ENCODE results near the gene TMEM117. TPM values are rescaled to one million over a fixed set of nuclear protein-coding genes. Genes with fewer than 3 reads are reported as not detected.

The TMEM117 gene
- total and polyA plus RNA-seq, 4 experiments from 2014 or later: 3.0 to 4.7 (median 3.8) TPM

GRCh38 chr12:44428825-44429224 is 592.9 kb downstream of the TMEM117 start:
- DNase-seq: no peak
- no peak overlapping the region for H3K4me3 Mint-ChIP-seq
- H3K9me3 Mint-ChIP-seq: peaks cover 0 to 3% (median 0%) of the 10 kb centered on the region in 8 donors
- ChIA-PET POLR2A (ENCODE audit: partially characterized antibody) (no interaction called here), CTCF (ENCODE audit: partially characterized antibody) (no interaction called here)
- H3K4me3 ChIP-seq (ENCODE audit: low read length in 2 of 2): no peak overlapping the region
- peaks cover 3 to 4% of the 10 kb centered on the region in 2 donors for H3K27me3 Mint-ChIP-seq
- no peak overlapping the region for H3K27ac ChIP-seq (ENCODE audit: low read depth, low read length)
- no peaks in the 10 kb centered on the region for H3K9me3 ChIP-seq (ENCODE audit: control insufficient read depth in 1 of 2, low read length in 2 of 2)
- H3K27me3 ChIP-seq (ENCODE audit: insufficient read depth, low read length): no peaks in the 10 kb centered on the region
- no peaks in the 10 kb centered on the region for H3K36me3 Mint-ChIP-seq
- intact Hi-C loops (cut with micrococcal nuclease): no loop called here
- no peaks in the 10 kb centered on the region for H3K36me3 ChIP-seq (ENCODE audit: insufficient read depth, low read length)
- no peaks in the 10 kb centered on the region for H3K4me1 Mint-ChIP-seq
- H3K27ac Mint-ChIP-seq: no peak overlapping the region
- no peaks in the 10 kb centered on the region for H3K4me1 ChIP-seq (ENCODE audit: insufficient read depth, low read length)

GRCh38 chr12:44431647-44432343 is 595.9 kb downstream of the TMEM117 start:
- H3K27ac Mint-ChIP-seq: no peak overlapping the region
- intact Hi-C loops (cut with micrococcal nuclease): no loop called here
- no peaks in the 10 kb centered on the region for H3K4me1 ChIP-seq (ENCODE audit: insufficient read depth, low read length)
- H3K27me3 Mint-ChIP-seq: peaks cover 1 to 6% of the 10 kb centered on the region in 2 donors
- DNase-seq: no peak
- H3K9me3 ChIP-seq (ENCODE audit: control insufficient read depth in 1 of 2, low read length in 2 of 2): no peaks in the 10 kb centered on the region
- H3K36me3 Mint-ChIP-seq: no peaks in the 10 kb centered on the region
- no peaks in the 10 kb centered on the region for H3K4me1 Mint-ChIP-seq
- ChIA-PET CTCF (ENCODE audit: partially characterized antibody) (no interaction called here), POLR2A (ENCODE audit: partially characterized antibody) (no interaction called here)
- H3K9me3 Mint-ChIP-seq: peaks cover 0 to 3% (median 0%) of the 10 kb centered on the region in 8 donors
- H3K27me3 ChIP-seq (ENCODE audit: insufficient read depth, low read length): no peaks in the 10 kb centered on the region
- H3K27ac ChIP-seq (ENCODE audit: low read depth, low read length): no peak overlapping the region
- no peak overlapping the region for H3K4me3 Mint-ChIP-seq
- H3K4me3 ChIP-seq (ENCODE audit: low read length in 2 of 2): no peak overlapping the region
- H3K36me3 ChIP-seq (ENCODE audit: insufficient read depth, low read length): no peaks in the 10 kb centered on the region

- CTCF ChIA-PET (ENCODE audit: partially characterized antibody): no interaction called here
These were observed 597.8 kb downstream of the TMEM117 start for GRCh38 chr12:44433659-44434058.

GRCh38 chr12:44436756-44437155 is 600.9 kb downstream of the TMEM117 start:
- Mint-ChIP-seq H3K27me3 (peaks cover 1 to 4% of the 10 kb centered on the region in 2 donors), H3K36me3 (no peaks in the 10 kb centered on the region), H3K4me3 (no peak overlapping the region), H3K4me1 (no peaks in the 10 kb centered on the region), H3K27ac (no peak overlapping the region), H3K9me3 (peaks cover 0 to 3% (median 0%) of the 10 kb centered on the region in 8 donors)
- no peak for DNase-seq
- Histone ChIP-seq H3K9me3 (ENCODE audit: control insufficient read depth in 1 of 2, low read length in 2 of 2) (no peaks in the 10 kb centered on the region), H3K4me1 (ENCODE audit: insufficient read depth, low read length) (no peaks in the 10 kb centered on the region), H3K4me3 (ENCODE audit: low read length in 2 of 2) (no peak overlapping the region), H3K36me3 (ENCODE audit: insufficient read depth, low read length) (no peaks in the 10 kb centered on the region), H3K27ac (ENCODE audit: low read depth, low read length) (no peak overlapping the region), H3K27me3 (ENCODE audit: insufficient read depth, low read length) (no peaks in the 10 kb centered on the region)
- ChIA-PET CTCF (ENCODE audit: partially characterized antibody) (no interaction called here), POLR2A (ENCODE audit: partially characterized antibody) (no interaction called here)
- intact Hi-C loops (cut with micrococcal nuclease): no loop called here

More at GRCh38 chr12:44433659-44434058, 597.8 kb downstream of the TMEM117 start:
- no peaks in the 10 kb centered on the region for H3K4me1 Mint-ChIP-seq
- no peaks in the 10 kb centered on the region for H3K36me3 Mint-ChIP-seq
- no peaks in the 10 kb centered on the region for H3K4me1 ChIP-seq (ENCODE audit: insufficient read depth, low read length)
- no peaks in the 10 kb centered on the region for H3K9me3 ChIP-seq (ENCODE audit: control insufficient read depth in 1 of 2, low read length in 2 of 2)
- no peaks in the 10 kb centered on the region for H3K36me3 ChIP-seq (ENCODE audit: insufficient read depth, low read length)
- H3K4me3 Mint-ChIP-seq: no peak overlapping the region
- POLR2A ChIA-PET (ENCODE audit: partially characterized antibody): no interaction called here
- intact Hi-C loops (cut with micrococcal nuclease): no loop called here
- no peaks in the 10 kb centered on the region for H3K27me3 ChIP-seq (ENCODE audit: insufficient read depth, low read length)
- no peak for DNase-seq
- H3K27ac ChIP-seq (ENCODE audit: low read depth, low read length): no peak overlapping the region
- H3K27ac Mint-ChIP-seq: no peak overlapping the region
- no peak overlapping the region for H3K4me3 ChIP-seq (ENCODE audit: low read length in 2 of 2)
- H3K27me3 Mint-ChIP-seq: peaks cover 1 to 6% of the 10 kb centered on the region in 2 donors
- H3K9me3 Mint-ChIP-seq: peaks cover 0 to 3% (median 0%) of the 10 kb centered on the region in 8 donors

Other genes starting within 250 kb of the TMEM117 start
- 10 to 100 TPM; 25.5 to 25.6 TPM for gene PUS7L, start 77.3 kb upstream of the TMEM117 start, total RNA-seq
- gene PUS7L, start 77.3 kb upstream of the TMEM117 start, polyA plus RNA-seq: 10 to 100 TPM; 25.4 to 26.8 TPM
- 10 to 100 TPM; 64.0 to 73.1 TPM for gene IRAK4, start 77.1 kb upstream of the TMEM117 start, total RNA-seq
- gene IRAK4, start 77.1 kb upstream of the TMEM117 start, polyA plus RNA-seq: 10 to 100 TPM; 31.3 to 35.9 TPM
- gene TWF1, start 29.8 kb upstream of the TMEM117 start, total RNA-seq: 10 to 100 TPM; 31.0 to 32.4 TPM
- gene TWF1, start 29.8 kb upstream of the TMEM117 start, polyA plus RNA-seq: 10 to 100 TPM; 13.1 to 15.0 TPM